Measurements from ENCODE around the gene ZBTB17. TPM values are rescaled to one million over a fixed set of nuclear protein-coding genes. Genes with fewer than 3 reads are reported as not detected.
"Not testable (repeated sequence)": the region's sequence is repeated elsewhere in the genome, so short reads cannot be mapped to it uniquely, and the experiment has no call there.

Gene ZBTB17
- total RNA-seq, 1 experiment from 2014 or later = 22.1 TPM

GRCh38 chr1:16007671-16008341 lies 31.9 kb upstream of the ZBTB17 start:
- intact Hi-C loops (cut with micrococcal nuclease; ENCODE audit: unreplicated experiment) = no loop called here
- no peaks in the 10 kb centered on the region for H3K27me3 Mint-ChIP-seq (ENCODE audit: unreplicated experiment)
- DNase-seq = no peak
- no peak overlapping the region for H3K4me3 Mint-ChIP-seq (ENCODE audit: low read depth, unreplicated experiment)
- H3K36me3 Mint-ChIP-seq (ENCODE audit: insufficient read depth, unreplicated experiment) = no peaks in the 10 kb centered on the region
- no peak for TF ChIP-seq CTCF (IDR thresholded peaks at IDR 0.05; ENCODE audit: unreplicated experiment)
- CTCF ChIA-PET = interaction anchor here (0.6 kb wide), 2 partner anchors 44 to 138 kb away, joined by 3 to 4 read pairs; no protein-coding TSS in a partner anchor
- no peaks in the 10 kb centered on the region for H3K9me3 Mint-ChIP-seq (ENCODE audit: low read depth, unreplicated experiment)
- no peak overlapping the region for H3K27ac Mint-ChIP-seq (ENCODE audit: unreplicated experiment)
- BruUV-seq (replicated peaks) = no TSS peak
- no peaks in the 10 kb centered on the region for H3K4me1 Mint-ChIP-seq (ENCODE audit: low read depth, unreplicated experiment)

GRCh38 chr1:16006552-16007485 lies 30.9 kb upstream of the ZBTB17 start:
- BruUV-seq (replicated peaks) = no TSS peak
- TF ChIP-seq CTCF (IDR thresholded peaks at IDR 0.05; ENCODE audit: unreplicated experiment) = no peak
- Mint-ChIP-seq H3K27me3 (ENCODE audit: unreplicated experiment) (no peaks in the 10 kb centered on the region), H3K27ac (ENCODE audit: unreplicated experiment) (no peak overlapping the region), H3K4me1 (ENCODE audit: low read depth, unreplicated experiment) (no peaks in the 10 kb centered on the region), H3K9me3 (ENCODE audit: low read depth, unreplicated experiment) (no peaks in the 10 kb centered on the region), H3K4me3 (ENCODE audit: low read depth, unreplicated experiment) (no peak overlapping the region), H3K36me3 (ENCODE audit: insufficient read depth, unreplicated experiment) (no peaks in the 10 kb centered on the region)
- intact Hi-C loops (cut with micrococcal nuclease; ENCODE audit: unreplicated experiment) = no loop called here
- DNase-seq = no peak
- CTCF ChIA-PET = no interaction called here

GRCh38 chr1:16006010-16006409 lies 30.1 kb upstream of the ZBTB17 start:
- no peaks in the 10 kb centered on the region for H3K27me3 Mint-ChIP-seq (ENCODE audit: unreplicated experiment)
- no peaks in the 10 kb centered on the region for H3K4me1 Mint-ChIP-seq (ENCODE audit: low read depth, unreplicated experiment)
- no peak for DNase-seq
- no peak for TF ChIP-seq CTCF (IDR thresholded peaks at IDR 0.05; ENCODE audit: unreplicated experiment)
- CTCF ChIA-PET = no interaction called here
- H3K4me3 Mint-ChIP-seq (ENCODE audit: low read depth, unreplicated experiment) = no peak overlapping the region
- H3K9me3 Mint-ChIP-seq (ENCODE audit: low read depth, unreplicated experiment) = no peaks in the 10 kb centered on the region
- intact Hi-C loops (cut with micrococcal nuclease; ENCODE audit: unreplicated experiment) = no loop called here
- H3K36me3 Mint-ChIP-seq (ENCODE audit: insufficient read depth, unreplicated experiment) = no peaks in the 10 kb centered on the region
- no peak overlapping the region for H3K27ac Mint-ChIP-seq (ENCODE audit: unreplicated experiment)
- no TSS peak for BruUV-seq (replicated peaks)

GRCh38 chr1:16005597-16005996 lies 29.7 kb upstream of the ZBTB17 start:
- BruUV-seq (replicated peaks) = no TSS peak

GRCh38 chr1:16001274-16001673 lies 25.4 kb upstream of the ZBTB17 start:
- CTCF ChIA-PET = interaction anchor here (0.7 kb wide), 1 partner anchor 65 kb away, joined by 4 read pairs; no protein-coding TSS in a partner anchor
- BruUV-seq (replicated peaks); intact Hi-C loops (cut with micrococcal nuclease; ENCODE audit: unreplicated experiment); DNase-seq; H3K27ac Mint-ChIP-seq (ENCODE audit: unreplicated experiment); H3K36me3 Mint-ChIP-seq (ENCODE audit: insufficient read depth, unreplicated experiment); H3K4me3 Mint-ChIP-seq (ENCODE audit: low read depth, unreplicated experiment); H3K9me3 Mint-ChIP-seq (ENCODE audit: low read depth, unreplicated experiment); H3K4me1 Mint-ChIP-seq (ENCODE audit: low read depth, unreplicated experiment): not testable (repeated sequence)
- H3K27me3 Mint-ChIP-seq (ENCODE audit: unreplicated experiment) = peaks cover 24% of the 10 kb centered on the region

More at GRCh38 chr1:16005597-16005996, 29.7 kb upstream of the ZBTB17 start:
- intact Hi-C loops (cut with micrococcal nuclease; ENCODE audit: unreplicated experiment) = no loop called here
- no peaks in the 10 kb centered on the region for H3K4me1 Mint-ChIP-seq (ENCODE audit: low read depth, unreplicated experiment)
- no peak overlapping the region for H3K27ac Mint-ChIP-seq (ENCODE audit: unreplicated experiment)
- H3K36me3 Mint-ChIP-seq (ENCODE audit: insufficient read depth, unreplicated experiment) = no peaks in the 10 kb centered on the region
- no peak for TF ChIP-seq CTCF (IDR thresholded peaks at IDR 0.05; ENCODE audit: unreplicated experiment)
- CTCF ChIA-PET = no interaction called here
- no peak for DNase-seq
- no peaks in the 10 kb centered on the region for H3K9me3 Mint-ChIP-seq (ENCODE audit: low read depth, unreplicated experiment)
- no peaks in the 10 kb centered on the region for H3K27me3 Mint-ChIP-seq (ENCODE audit: unreplicated experiment)
- H3K4me3 Mint-ChIP-seq (ENCODE audit: low read depth, unreplicated experiment) = no peak overlapping the region
